Endodermal cell (in vitro differentiated cells): ENCODE data around the gene OCSTAMP. TPM values are rescaled to one million over a fixed set of nuclear protein-coding genes. Genes with fewer than 3 reads are reported as not detected.

Experiments used
- DNase-seq: peaks from one replicate; pipeline ENCODE4 v3.0.0-alpha.2; 2017
- H3K27ac ChIP-seq: 2 replicates; pipeline ENCODE4 v1.5.1; 2013; ENCODE audit warnings: mild to moderate bottlenecking, low read depth, low read length, moderate library complexity
- H3K27me3 ChIP-seq: 2 replicates; pipeline ENCODE4 v1.6.1; 2013; ENCODE audit warnings: mild to moderate bottlenecking, low read length, moderate library complexity; ENCODE audit not compliant: insufficient read depth, control insufficient read depth, poor library complexity, severe bottlenecking
- H3K36me3 ChIP-seq: 2 replicates; pipeline ENCODE4 v1.7.0; 2013; ENCODE audit warnings: mild to moderate bottlenecking, low read length, moderate library complexity; ENCODE audit not compliant: control insufficient read depth, insufficient read depth
- H3K4me1 ChIP-seq: one replicate; pipeline ENCODE4 v1.7.0; 2013; ENCODE audit warnings: low read length; ENCODE audit not compliant: control insufficient read depth, insufficient read depth
- H3K4me3 ChIP-seq: 2 replicates; pipeline ENCODE4 v1.5.1; 2013; ENCODE audit warnings: mild to moderate bottlenecking, low read length, moderate library complexity
- H3K9ac ChIP-seq: 2 replicates; pipeline ENCODE4 v1.6.1; 2013; ENCODE audit warnings: mild to moderate bottlenecking, low read length, moderate library complexity; ENCODE audit not compliant: poor library complexity, severe bottlenecking; ENCODE audit errors: extremely low read depth
- H3K9me3 ChIP-seq: 2 replicates; pipeline ENCODE4 v1.6.1; 2013; ENCODE audit warnings: mild to moderate bottlenecking, low read length, moderate library complexity; ENCODE audit not compliant: control insufficient read depth
- H3K27ac Mint-ChIP-seq: 2 replicates; pipeline ENCODE4 v1.8.0; 2020; ENCODE audit warnings: mixed read lengths
- H3K27me3 Mint-ChIP-seq: 2 replicates; pipeline ENCODE4 v1.8.0; 2021; ENCODE audit warnings: mild to moderate bottlenecking, mixed read lengths; ENCODE audit not compliant: insufficient read depth
- H3K36me3 Mint-ChIP-seq: 2 replicates; pipeline ENCODE4 v1.8.0; 2020; ENCODE audit warnings: low read depth, mixed read lengths
- H3K4me1 Mint-ChIP-seq: 2 replicates; pipeline ENCODE4 v1.8.0; 2020; ENCODE audit warnings: mixed read lengths
- H3K4me3 Mint-ChIP-seq: 2 replicates; pipeline ENCODE4 v1.8.0; 2020; ENCODE audit warnings: mild to moderate bottlenecking, moderate library complexity, mixed read lengths
- H3K9me3 Mint-ChIP-seq: 2 replicates; pipeline ENCODE4 v1.8.0; 2020; ENCODE audit warnings: mild to moderate bottlenecking, mixed read lengths
- WGBS, 2 experiments: methylation state at CpG; one replicate each; pipeline versions ENCODE4 v1.1.5 to v1.1.7; 2013; ENCODE audit warnings: missing lambda C conversion rate in 2 of 2, mixed read lengths in 1 of 2; ENCODE audit not compliant: insufficient coverage in 1 of 2, insufficient read length in 1 of 2; 5-methylcytosine and 5-hydroxymethylcytosine counted together
- total RNA-seq, 2 donors: library from RNA; stranded (reverse); fragmentation: NEBNext Ultra II Directional in 1 of 2; extraction: Animal tissue kit (Norgen Biotek cat#: 25700) in 1 of 2; gene quantifications; 2 replicates in 1 of 2; 3 replicates in 1 of 2; pipeline ENCODE4 v1.2.1, GENCODE V29; 2021
- TF ChIP-seq, protein P1 (sequence below): fragments of 200-600 bp; sonication (generic); conservative IDR thresholded peaks from 2 replicates; pipeline ENCODE4 v1.5.0; 2021; ENCODE audit warnings: antibody characterized with exemption, mild to moderate bottlenecking

Gene OCSTAMP
- total RNA-seq, 2 donors from 2014 or later: not detected

DNA sequence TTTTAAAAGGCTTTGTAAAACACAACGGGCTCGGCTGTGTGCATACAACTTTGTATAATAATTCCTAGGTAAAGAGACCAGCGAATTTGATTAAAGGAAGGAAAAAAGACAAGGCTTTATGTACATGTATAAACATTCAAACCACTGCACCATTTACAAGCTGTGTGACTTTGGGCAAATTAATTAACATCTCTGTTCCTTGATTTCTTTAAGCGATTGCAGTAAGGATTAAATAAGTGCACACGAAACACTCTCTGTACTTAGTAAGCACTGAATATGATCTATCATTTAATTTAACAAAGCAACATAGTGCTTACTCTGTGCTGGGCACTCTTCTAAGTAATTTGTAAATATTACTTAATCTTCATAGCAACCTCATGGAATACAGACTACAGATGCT lies 19.5 kb upstream of the OCSTAMP start:
- H3K4me3 Mint-ChIP-seq: no peak overlapping the region
- DNase-seq: no peak

DNA sequence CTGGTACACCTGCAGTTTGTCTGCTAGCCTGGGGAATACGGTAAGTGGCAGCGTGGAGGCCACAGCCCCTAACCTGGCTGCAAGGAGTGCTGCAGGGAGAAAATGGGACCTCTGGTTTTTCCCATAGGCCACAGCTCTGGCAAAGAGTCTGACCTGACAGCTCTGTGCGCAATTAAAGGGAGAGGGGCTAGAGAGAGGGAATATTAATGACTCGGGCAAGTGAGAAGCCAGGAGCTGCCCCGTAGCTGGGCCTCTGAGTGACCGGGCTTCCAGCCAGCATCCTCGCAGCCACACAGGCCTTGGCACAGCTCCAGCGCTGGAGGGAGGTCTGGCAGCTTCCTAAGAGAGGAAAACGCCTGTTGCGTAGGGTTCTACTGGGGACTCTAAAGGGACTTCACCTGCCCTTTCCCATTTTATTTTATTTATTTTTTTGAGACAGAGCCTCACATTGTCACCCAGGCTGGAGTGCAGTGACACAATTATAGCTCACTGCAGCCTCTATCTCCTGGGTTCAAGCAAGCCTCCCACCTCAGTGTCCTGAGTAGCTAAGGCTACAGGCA lies 18.2 kb upstream of the OCSTAMP start:
- no peak overlapping the region for H3K4me3 Mint-ChIP-seq
- H3K9me3 Mint-ChIP-seq: no peaks in the 10 kb centered on the region
- no peaks in the 10 kb centered on the region for H3K36me3 ChIP-seq
- no peak overlapping the region for H3K4me3 ChIP-seq
- peaks cover 11% of the 10 kb centered on the region for H3K36me3 Mint-ChIP-seq
- no peak overlapping the region for H3K27ac Mint-ChIP-seq
- DNase-seq: no peak
- H3K27ac ChIP-seq: no peak overlapping the region
- no peaks in the 10 kb centered on the region for H3K4me1 ChIP-seq
- no peaks in the 10 kb centered on the region for H3K4me1 Mint-ChIP-seq
- 90 to 93% methylated on average over 9 to 10 of the region's 10 CpGs for WGBS, 2 experiments
- H3K9ac ChIP-seq: no peak overlapping the region
- H3K9me3 ChIP-seq: no peaks in the 10 kb centered on the region
- TF ChIP-seq, protein P1, sequence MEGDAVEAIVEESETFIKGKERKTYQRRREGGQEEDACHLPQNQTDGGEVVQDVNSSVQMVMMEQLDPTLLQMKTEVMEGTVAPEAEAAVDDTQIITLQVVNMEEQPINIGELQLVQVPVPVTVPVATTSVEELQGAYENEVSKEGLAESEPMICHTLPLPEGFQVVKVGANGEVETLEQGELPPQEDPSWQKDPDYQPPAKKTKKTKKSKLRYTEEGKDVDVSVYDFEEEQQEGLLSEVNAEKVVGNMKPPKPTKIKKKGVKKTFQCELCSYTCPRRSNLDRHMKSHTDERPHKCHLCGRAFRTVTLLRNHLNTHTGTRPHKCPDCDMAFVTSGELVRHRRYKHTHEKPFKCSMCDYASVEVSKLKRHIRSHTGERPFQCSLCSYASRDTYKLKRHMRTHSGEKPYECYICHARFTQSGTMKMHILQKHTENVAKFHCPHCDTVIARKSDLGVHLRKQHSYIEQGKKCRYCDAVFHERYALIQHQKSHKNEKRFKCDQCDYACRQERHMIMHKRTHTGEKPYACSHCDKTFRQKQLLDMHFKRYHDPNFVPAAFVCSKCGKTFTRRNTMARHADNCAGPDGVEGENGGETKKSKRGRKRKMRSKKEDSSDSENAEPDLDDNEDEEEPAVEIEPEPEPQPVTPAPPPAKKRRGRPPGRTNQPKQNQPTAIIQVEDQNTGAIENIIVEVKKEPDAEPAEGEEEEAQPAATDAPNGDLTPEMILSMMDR: no peak
- no peaks in the 10 kb centered on the region for H3K27me3 ChIP-seq
- no peaks in the 10 kb centered on the region for H3K27me3 Mint-ChIP-seq

More for the DNA sequence above, 19.5 kb upstream of the OCSTAMP start:
- TF ChIP-seq, protein P1: no peak
- Histone ChIP-seq H3K9me3 (no peaks in the 10 kb centered on the region), H3K36me3 (no peaks in the 10 kb centered on the region), H3K27ac (no peak overlapping the region), H3K4me1 (no peaks in the 10 kb centered on the region), H3K4me3 (no peak overlapping the region), H3K27me3 (no peaks in the 10 kb centered on the region), H3K9ac (no peak overlapping the region)
- 92 to 100% methylated on average over 3 to 5 of the region's 5 CpGs for WGBS, 2 experiments
- peaks cover 11% of the 10 kb centered on the region for H3K36me3 Mint-ChIP-seq
- no peaks in the 10 kb centered on the region for H3K4me1 Mint-ChIP-seq
- H3K27me3 Mint-ChIP-seq: no peaks in the 10 kb centered on the region
- no peak overlapping the region for H3K27ac Mint-ChIP-seq
- H3K9me3 Mint-ChIP-seq: no peaks in the 10 kb centered on the region

DNA sequence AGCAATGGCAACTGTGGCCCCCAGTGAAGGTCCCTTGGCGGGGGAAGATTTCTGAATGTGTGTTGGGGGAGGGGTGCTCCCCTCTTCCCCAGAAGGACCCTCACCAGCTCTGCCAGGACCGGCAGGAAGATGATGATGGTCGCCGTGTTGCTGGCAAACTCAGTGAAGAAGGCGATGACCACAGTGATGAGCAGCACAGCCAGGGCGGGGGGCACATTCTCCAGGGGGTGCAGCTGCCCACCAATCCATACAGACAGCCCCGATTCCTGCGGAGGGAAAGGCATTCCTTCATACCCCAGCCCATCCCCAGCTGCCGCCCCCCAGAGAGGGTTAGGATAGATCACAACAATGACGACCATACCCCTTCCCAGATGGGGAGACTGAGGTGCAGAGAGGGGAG lies 15.7 kb upstream of the OCSTAMP start:
- Histone ChIP-seq H3K27me3 (no peaks in the 10 kb centered on the region), H3K9me3 (no peaks in the 10 kb centered on the region), H3K4me3 (no peak overlapping the region), H3K9ac (no peak overlapping the region), H3K4me1 (no peaks in the 10 kb centered on the region), H3K27ac (no peak overlapping the region), H3K36me3 (no peaks in the 10 kb centered on the region)
- H3K27ac Mint-ChIP-seq: no peak overlapping the region
- no peaks in the 10 kb centered on the region for H3K9me3 Mint-ChIP-seq
- no peaks in the 10 kb centered on the region for H3K27me3 Mint-ChIP-seq
- TF ChIP-seq, protein P1: no peak
- H3K36me3 Mint-ChIP-seq: peaks cover 3% of the 10 kb centered on the region
- H3K4me3 Mint-ChIP-seq: no peak overlapping the region
- no peak for DNase-seq
- 88 to 92% methylated on average over 7 to 10 of the region's 10 CpGs for WGBS, 2 experiments
- no peaks in the 10 kb centered on the region for H3K4me1 Mint-ChIP-seq
